ENCODE measurements around the gene CCL5. TPM values are rescaled to one million over a fixed set of nuclear protein-coding genes. Genes with fewer than 3 reads are reported as not detected.

The CCL5 gene
- total RNA-seq: 0.19 and 0.65 TPM in 2 replicates

DNA sequence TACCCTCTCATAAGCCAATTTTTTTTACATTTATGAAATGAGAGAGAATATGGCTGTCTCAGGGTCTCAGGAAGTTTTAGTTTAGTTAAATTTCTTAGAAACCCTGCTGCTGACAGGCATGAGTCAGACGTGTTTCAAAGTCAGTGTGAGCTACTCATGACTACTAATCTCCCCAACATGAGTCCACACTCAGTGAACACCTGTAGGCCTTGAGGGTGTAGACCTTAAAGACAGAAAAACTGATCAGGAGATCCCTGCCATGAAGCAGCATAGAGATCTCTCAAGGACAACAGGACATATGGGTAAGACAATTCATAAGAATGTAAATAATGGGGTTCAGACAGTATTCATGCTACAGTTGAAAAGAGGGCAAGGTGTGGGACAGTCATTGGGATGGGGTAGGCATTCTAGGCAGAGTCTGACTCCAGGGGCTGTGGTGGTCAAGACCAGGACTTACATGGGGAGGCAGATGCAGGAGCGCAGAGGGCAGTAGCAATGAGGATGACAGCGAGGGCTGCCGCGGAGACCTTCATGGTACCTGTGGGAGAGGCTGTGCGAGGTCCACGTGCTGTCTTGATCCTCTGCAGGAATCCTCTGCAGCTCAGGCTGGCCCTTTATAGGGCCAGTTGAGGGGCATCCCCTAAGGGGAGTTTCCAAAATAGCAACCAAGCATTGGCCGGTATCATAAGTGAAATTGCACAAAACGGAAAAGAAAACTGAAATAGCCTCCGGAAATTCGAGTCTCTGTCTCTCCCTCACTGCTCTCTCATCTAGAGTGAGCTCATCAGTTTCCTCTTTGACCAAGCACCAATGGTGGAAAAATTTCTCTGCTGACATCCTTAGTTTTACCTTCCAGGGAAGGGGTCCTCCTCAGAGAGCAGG lies at the start of gene CCL5:
Gene CCL5, minus strand, starts transcription at position 588 of the 882 bp plus-strand sequence.

DNA sequence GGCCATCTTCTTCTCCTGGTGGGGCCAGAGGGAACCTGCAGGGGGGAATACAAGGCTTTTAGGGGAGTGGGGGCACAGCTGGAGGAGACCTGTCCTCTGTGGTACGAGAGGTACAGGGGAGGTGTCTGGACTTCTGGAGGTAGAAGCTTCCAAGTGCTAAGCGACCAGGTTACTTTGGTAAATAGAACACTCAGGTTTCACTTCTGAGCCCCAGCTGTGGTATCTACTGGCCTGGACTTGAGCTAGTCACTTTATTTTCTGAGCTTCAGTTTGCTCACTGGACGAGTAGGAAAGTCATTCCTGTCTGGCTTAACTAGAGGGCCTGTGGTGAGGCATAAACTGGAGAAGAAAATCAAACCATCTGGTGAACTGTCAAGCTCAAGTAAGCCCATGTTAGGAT lies 11.4 kb downstream of the CCL5 start, which contains the start of gene HEATR9:
Gene HEATR9, minus strand, starts transcription at position 155 of the 400 bp plus-strand sequence. Its CDS starts 149 bp downstream, at position 6.

Small RNAs within 50 kb of the gene (small RNA-seq; reads per million reads assigned to genes)
- 330 reads per million, percentile 99 among the genes with 10 or more reads in this experiment for gene RF00100

Other genes with a start within 250 kb of the CCL5 start
- gene RASL10B, start 148.7 kb downstream of the CCL5 start, total RNA-seq: 0.19 and 0.33 TPM in 2 replicates
- not detected in 2 replicates for gene GAS2L2, start 127.1 kb downstream of the CCL5 start, total RNA-seq
- gene C17orf50, start 119.5 kb downstream of the CCL5 start, total RNA-seq: not detected in 2 replicates
- gene MMP28, start 84.7 kb downstream of the CCL5 start, total RNA-seq: 11.3 and 13.7 TPM in 2 replicates
- 67.6 and 71.3 TPM in 2 replicates for gene TAF15, start 70.9 kb downstream of the CCL5 start, total RNA-seq
- not detected in 2 replicates for gene HEATR9, start 11.5 kb downstream of the CCL5 start, total RNA-seq
- not detected in 2 replicates for gene RDM1, start 50.4 kb upstream of the CCL5 start, total RNA-seq
- gene LYZL6, start 63.4 kb upstream of the CCL5 start, total RNA-seq: not detected in 2 replicates
- gene CCL16, start 101.1 kb upstream of the CCL5 start, total RNA-seq: 0.65 and 0.86 TPM in 2 replicates
- 32.7 and 43.2 TPM in 2 replicates for gene CCL14, start 106.4 kb upstream of the CCL5 start, total RNA-seq
- not detected in 2 replicates for gene CCL15, start 121.2 kb upstream of the CCL5 start, total RNA-seq
- gene CCL23, start 137.6 kb upstream of the CCL5 start, total RNA-seq: 0.98 and 6.4 TPM in 2 replicates
- not detected in 2 replicates for gene CCL18, start 183.9 kb upstream of the CCL5 start, total RNA-seq
- gene CCL3, start 209.8 kb upstream of the CCL5 start, total RNA-seq: not detected in 2 replicates
- gene CCL4, start 223.5 kb upstream of the CCL5 start, total RNA-seq: not detected in 2 replicates